BLaER1 treated with 17β-estradiol and CSF1 and Interleukin-3, amounts not matched to agents 10 nM and 100 nM (cell line): ENCODE data around the gene TST.

Source experiments
- H3K27ac ChIP-seq, 11 experiments: shearing (Covaris generic); formaldehyde crosslinking; 2 replicates each; pipeline ENCODE4 v1.8.1; 2022
- H3K27me3 ChIP-seq, 11 experiments: shearing (Covaris generic); formaldehyde crosslinking; 2 replicates each; pipeline ENCODE4 v1.8.1; 2022
- H3K36me3 ChIP-seq, 11 experiments: shearing (Covaris generic); formaldehyde crosslinking; 2 replicates each; pipeline ENCODE4 v1.8.1; 2022
- H3K4me1 ChIP-seq, 10 experiments: shearing (Covaris generic); formaldehyde crosslinking; 2 replicates each; pipeline ENCODE4 v1.8.1; 2022
- H3K4me2 ChIP-seq, 11 experiments: shearing (Covaris generic); formaldehyde crosslinking; 2 replicates each; pipeline ENCODE4 v1.8.1; 2022
- H3K4me3 ChIP-seq, 10 experiments: shearing (Covaris generic); formaldehyde crosslinking; 2 replicates each; pipeline ENCODE4 v1.8.1; 2022
- H3K9ac ChIP-seq, 11 experiments: shearing (Covaris generic); formaldehyde crosslinking; 2 replicates each; pipeline ENCODE4 v1.8.1; 2022
- H3K9me3 ChIP-seq, 11 experiments: shearing (Covaris generic); formaldehyde crosslinking; replicated peaks in 1 of 11; 2 replicates each; pipeline ENCODE4 v1.8.1; 2022
- H4K20me1 ChIP-seq, 11 experiments: shearing (Covaris generic); formaldehyde crosslinking; 2 replicates each; pipeline ENCODE4 v1.8.1; 2022
- Cebpa-rat ChIP-seq, 11 experiments: shearing (Covaris generic); IDR thresholded peaks; 2 replicates each; pipeline ENCODE4 v1.8.1; 2022

TST gene

GRCh38 chr22:37057226-37057625 is 38.0 kb upstream of the TST start:
- H3K9me3 ChIP-seq = no peaks in the 10 kb centered on the region
- H3K27ac ChIP-seq = no peak overlapping the region
- H4K20me1 ChIP-seq = peaks cover 0 to 77% (median 25%) of the 10 kb centered on the region in 11 experiments; a peak in 16 of 22 replicates
- TF ChIP-seq Cebpa-rat (IDR thresholded peaks at IDR 0.05) = no peak
- no peak overlapping the region for H3K4me3 ChIP-seq
- H3K9ac ChIP-seq = no peak overlapping the region
- no peaks in the 10 kb centered on the region for H3K27me3 ChIP-seq
- peaks cover 38 to 86% (median 65%) of the 10 kb centered on the region in 11 experiments for H3K36me3 ChIP-seq
- H3K4me2 ChIP-seq = no peak overlapping the region
- H3K4me1 ChIP-seq = peaks cover 25 to 70% (median 64%) of the 10 kb centered on the region in 10 experiments

- Histone ChIP-seq H3K9me3 (no peaks in the 10 kb centered on the region), H3K9ac (no peak overlapping the region), H3K27me3 (no peaks in the 10 kb centered on the region), H3K4me1 (peaks cover 27 to 63% (median 58%) of the 10 kb centered on the region in 10 experiments), H3K4me2 (no peak overlapping the region), H3K4me3 (no peak overlapping the region), H4K20me1 (peaks cover 0 to 67% (median 25%) of the 10 kb centered on the region in 11 experiments; a peak in 16 of 22 replicates), H3K36me3 (peaks cover 38 to 80% (median 61%) of the 10 kb centered on the region in 11 experiments), H3K27ac (no peak overlapping the region)
- no peak for TF ChIP-seq Cebpa-rat (IDR thresholded peaks at IDR 0.05)
Measured at GRCh38 chr22:37056246-37056645, 37.0 kb upstream of the TST start.

GRCh38 chr22:37054600-37055365 is 35.5 kb upstream of the TST start:
- no peak overlapping the region; a peak in 1 of 20 replicates for H3K4me3 ChIP-seq
- TF ChIP-seq Cebpa-rat (IDR thresholded peaks at IDR 0.05) = no peak
- H4K20me1 ChIP-seq = peaks cover 0 to 53% (median 20%) of the 10 kb centered on the region in 11 experiments; a peak in 15 of 22 replicates
- H3K27ac ChIP-seq = no peak overlapping the region
- H3K27me3 ChIP-seq = no peaks in the 10 kb centered on the region
- H3K36me3 ChIP-seq = peaks cover 34 to 66% (median 54%) of the 10 kb centered on the region in 11 experiments
- H3K9me3 ChIP-seq = no peaks in the 10 kb centered on the region
- peak overlapping the region; percentile 93 to 100 (median 97) for H3K4me2 ChIP-seq
- H3K9ac ChIP-seq = peak overlapping the region in 7 of 11 experiments; percentile 7 to 87 (median 46); a peak in 7 of 22 replicates
- H3K4me1 ChIP-seq = peaks cover 39 to 55% (median 53%) of the 10 kb centered on the region in 10 experiments

- H4K20me1 ChIP-seq = peaks cover 0 to 45% (median 20%) of the 10 kb centered on the region in 11 experiments; a peak in 14 of 22 replicates
- H3K27me3 ChIP-seq = no peaks in the 10 kb centered on the region
- H3K9ac ChIP-seq = peak overlapping the region in 9 of 11 experiments; percentile 9 to 87 (median 46); a peak in 9 of 22 replicates
Measured at GRCh38 chr22:37054056-37054395, 34.8 kb upstream of the TST start.

GRCh38 chr22:37053310-37054055 is 34.2 kb upstream of the TST start:
- Histone ChIP-seq H3K27ac (peak overlapping the region in 1 of 11 experiments; percentile 46; a peak in 2 of 22 replicates), H3K4me2 (peak overlapping the region; percentile 93 to 100 (median 97)), H3K9ac (peak overlapping the region in 10 of 11 experiments; percentile 13 to 87 (median 80); a peak in 11 of 22 replicates)

More at GRCh38 chr22:37054056-37054395, 34.8 kb upstream of the TST start:
- no peak for TF ChIP-seq Cebpa-rat (IDR thresholded peaks at IDR 0.05)
- H3K36me3 ChIP-seq = peaks cover 32 to 58% (median 46%) of the 10 kb centered on the region in 11 experiments
- peak overlapping the region; percentile 93 to 100 (median 97) for H3K4me2 ChIP-seq
- no peaks in the 10 kb centered on the region for H3K9me3 ChIP-seq
- no peak overlapping the region; a peak in 2 of 22 replicates for H3K27ac ChIP-seq
- H3K4me1 ChIP-seq = peaks cover 39 to 55% (median 48%) of the 10 kb centered on the region in 10 experiments
- H3K4me3 ChIP-seq = peak overlapping the region in 1 of 10 experiments; percentile 93; a peak in 2 of 20 replicates

GRCh38 chr22:37052386-37053309 is 33.4 kb upstream of the TST start:
- H4K20me1 ChIP-seq = peaks cover 0 to 36% (median 17%) of the 10 kb centered on the region in 11 experiments; a peak in 13 of 22 replicates
- peak overlapping the region; percentile 74 to 93 (median 85) for H3K4me3 ChIP-seq
- peak overlapping the region; percentile 71 to 87 (median 82) for H3K9ac ChIP-seq
- peak overlapping the region; percentile 93 to 100 (median 97) for H3K4me2 ChIP-seq
- H3K4me1 ChIP-seq = peaks cover 39 to 55% (median 49%) of the 10 kb centered on the region in 10 experiments
- H3K36me3 ChIP-seq = peaks cover 19 to 44% (median 32%) of the 10 kb centered on the region in 11 experiments
- H3K27me3 ChIP-seq = no peaks in the 10 kb centered on the region
- no peak for TF ChIP-seq Cebpa-rat (IDR thresholded peaks at IDR 0.05)
- no peaks in the 10 kb centered on the region for H3K9me3 ChIP-seq
- H3K27ac ChIP-seq = peak overlapping the region in 7 of 11 experiments; percentile 65 to 75 (median 71); a peak in 9 of 22 replicates

More at GRCh38 chr22:37053310-37054055, 34.2 kb upstream of the TST start:
- no peaks in the 10 kb centered on the region for H3K9me3 ChIP-seq
- peaks cover 27 to 53% (median 41%) of the 10 kb centered on the region in 11 experiments for H3K36me3 ChIP-seq
- peak overlapping the region in 3 of 10 experiments; percentile 81 to 93 (median 86); a peak in 3 of 20 replicates for H3K4me3 ChIP-seq
- H4K20me1 ChIP-seq = peaks cover 0 to 40% (median 20%) of the 10 kb centered on the region in 11 experiments; a peak in 13 of 22 replicates
- no peak for TF ChIP-seq Cebpa-rat (IDR thresholded peaks at IDR 0.05)
- H3K4me1 ChIP-seq = peaks cover 39 to 55% (median 48%) of the 10 kb centered on the region in 10 experiments
- H3K27me3 ChIP-seq = no peaks in the 10 kb centered on the region

- Histone ChIP-seq H3K27ac (peak within 1 kb of the TSS; percentile 49 to 75 (median 70); a peak in 20 of 22 replicates), H3K9me3 (no peaks in the 10 kb centered on the region), H3K27me3 (no peaks in the 10 kb centered on the region), H3K36me3 (peaks cover 9 to 35% (median 23%) of the 10 kb centered on the region in 11 experiments), H3K9ac (peak within 1 kb of the TSS; percentile 71 to 87 (median 82)), H3K4me2 (peak within 1 kb of the TSS; percentile 93 to 100 (median 97)), H3K4me1 (peaks cover 39 to 63% (median 58%) of the 10 kb centered on the region in 10 experiments), H3K4me3 (peak within 1 kb of the TSS; percentile 74 to 93 (median 85)), H4K20me1 (peaks cover 0 to 36% (median 17%) of the 10 kb centered on the region in 11 experiments; a peak in 13 of 22 replicates)
- TF ChIP-seq Cebpa-rat (IDR thresholded peaks at IDR 0.05) = no peak
Measured at GRCh38 chr22:37051391-37052385, 32.4 kb upstream of the TST start, which contains the start of gene KCTD17. TSS of gene KCTD17 (plus strand) at chr22:37051742. CDS start at chr22:37051761, 19 bp downstream.
